Measurements from ENCODE around the gene RSPO4.

DNA sequence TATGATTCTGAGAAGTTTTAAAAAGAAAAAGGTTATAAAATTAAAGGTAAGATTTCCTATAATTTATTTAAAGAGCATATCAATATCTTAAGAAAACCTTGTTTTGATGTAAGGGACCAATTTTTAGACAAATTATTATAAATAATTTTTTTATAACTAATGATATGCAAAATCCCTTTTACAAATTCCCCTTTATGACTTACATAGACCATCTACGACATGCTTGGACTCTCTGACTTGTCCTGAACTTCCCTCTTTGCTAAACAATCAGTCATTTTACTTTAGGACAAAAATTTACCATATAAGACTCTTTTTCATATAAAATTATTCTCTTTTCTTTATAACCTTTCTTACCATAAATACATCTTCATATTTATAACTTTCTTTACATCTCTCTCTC, 70.7 kb downstream of the RSPO4 start:
- TF ChIP-seq, protein P1, sequence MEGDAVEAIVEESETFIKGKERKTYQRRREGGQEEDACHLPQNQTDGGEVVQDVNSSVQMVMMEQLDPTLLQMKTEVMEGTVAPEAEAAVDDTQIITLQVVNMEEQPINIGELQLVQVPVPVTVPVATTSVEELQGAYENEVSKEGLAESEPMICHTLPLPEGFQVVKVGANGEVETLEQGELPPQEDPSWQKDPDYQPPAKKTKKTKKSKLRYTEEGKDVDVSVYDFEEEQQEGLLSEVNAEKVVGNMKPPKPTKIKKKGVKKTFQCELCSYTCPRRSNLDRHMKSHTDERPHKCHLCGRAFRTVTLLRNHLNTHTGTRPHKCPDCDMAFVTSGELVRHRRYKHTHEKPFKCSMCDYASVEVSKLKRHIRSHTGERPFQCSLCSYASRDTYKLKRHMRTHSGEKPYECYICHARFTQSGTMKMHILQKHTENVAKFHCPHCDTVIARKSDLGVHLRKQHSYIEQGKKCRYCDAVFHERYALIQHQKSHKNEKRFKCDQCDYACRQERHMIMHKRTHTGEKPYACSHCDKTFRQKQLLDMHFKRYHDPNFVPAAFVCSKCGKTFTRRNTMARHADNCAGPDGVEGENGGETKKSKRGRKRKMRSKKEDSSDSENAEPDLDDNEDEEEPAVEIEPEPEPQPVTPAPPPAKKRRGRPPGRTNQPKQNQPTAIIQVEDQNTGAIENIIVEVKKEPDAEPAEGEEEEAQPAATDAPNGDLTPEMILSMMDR (IDR thresholded peaks at IDR 0.05), result no peak
- no peak for TF ChIP-seq EP300 (IDR thresholded peaks at IDR 0.05)

Measured in gastroesophageal sphincter (tissue), 3 donors.